Islet precursor cell (in vitro differentiated cells): ENCODE results near the gene GTF2IRD1.
A peak's percentile ranks its signal among the peaks of the same experiment; 100 is the strongest.
"Not testable (repeated sequence)": the region's sequence is repeated elsewhere in the genome, so short reads cannot be mapped to it uniquely, and the experiment has no call there.

Experiments used
- DNase-seq: peaks from one replicate; pipeline ENCODE4 v3.0.0-alpha.2; 2018

GTF2IRD1 gene

GRCh38 chr7:74430409-74430808, 23.3 kb upstream of the GTF2IRD1 start:
- DNase-seq: not testable (repeated sequence)

- DNase-seq: no peak
These were observed 22.7 kb upstream of the GTF2IRD1 start for GRCh38 chr7:74430961-74431466.

GRCh38 chr7:74437291-74437571, 16.5 kb upstream of the GTF2IRD1 start:
- DNase-seq: not testable (repeated sequence)

- no peak for DNase-seq
These were observed 15.4 kb upstream of the GTF2IRD1 start for GRCh38 chr7:74438327-74438726.

- DNase-seq: no peak
These were observed 14.2 kb upstream of the GTF2IRD1 start for GRCh38 chr7:74439541-74439940.

GRCh38 chr7:74440143-74440542, 13.6 kb upstream of the GTF2IRD1 start:
- not testable (repeated sequence) for DNase-seq

- DNase-seq: no peak
These were observed 11.9 kb upstream of the GTF2IRD1 start for GRCh38 chr7:74441801-74442200.

GRCh38 chr7:74443543-74444247, 10.0 kb upstream of the GTF2IRD1 start:
- DNase-seq: no peak

- DNase-seq: no peak
These were observed 4.6 kb upstream of the GTF2IRD1 start for GRCh38 chr7:74449144-74449543.

- DNase-seq: peak; percentile 80
These were observed 3.8 kb upstream of the GTF2IRD1 start for GRCh38 chr7:74449809-74450397.

GRCh38 chr7:74452748-74453321, 871 bp upstream of the GTF2IRD1 start:
- DNase-seq: no peak

GRCh38 chr7:74454021-74454924, 567 bp downstream of the GTF2IRD1 start:
- no peak for DNase-seq

- no peak for DNase-seq
These were observed 1.2 kb downstream of the GTF2IRD1 start for GRCh38 chr7:74454925-74455288.

GRCh38 chr7:74455291-74455804, 1.6 kb downstream of the GTF2IRD1 start:
- no peak for DNase-seq

- no peak for DNase-seq
These were observed 2.2 kb downstream of the GTF2IRD1 start for GRCh38 chr7:74455928-74456327.

GRCh38 chr7:74457007-74457406, 3.3 kb downstream of the GTF2IRD1 start:
- no peak for DNase-seq

GRCh38 chr7:74461970-74462706, 8.4 kb downstream of the GTF2IRD1 start:
- DNase-seq: no peak

GRCh38 chr7:74462707-74463100, 9.0 kb downstream of the GTF2IRD1 start:
- no peak for DNase-seq

GRCh38 chr7:74464931-74465886, 11.5 kb downstream of the GTF2IRD1 start:
- no peak for DNase-seq

- DNase-seq: no peak
These were observed 12.6 kb downstream of the GTF2IRD1 start for GRCh38 chr7:74466196-74466813.

- no peak for DNase-seq
These were observed 14.2 kb downstream of the GTF2IRD1 start for GRCh38 chr7:74467876-74468275.
